Subcutaneous abdominal adipose tissue (tissue), 5 donors: ENCODE results near the gene SLAIN1.

Experiments
- H3K27ac ChIP-seq: one replicate; pipeline ENCODE4 v1.7.0; 2013; ENCODE audit warnings: low read depth, mild to moderate bottlenecking, inconsistent platforms, low read length, moderate library complexity
- H3K27me3 ChIP-seq, 5 donors: one replicate each; pipeline ENCODE4 v1.7.0; 2013; ENCODE audit warnings: low read length in 5 of 5, inconsistent platforms in 1 of 5; ENCODE audit not compliant: control insufficient read depth in 5 of 5, insufficient read depth in 4 of 5
- H3K36me3 ChIP-seq, 5 donors: one replicate each; pipeline ENCODE4 v1.7.0; 2013; ENCODE audit warnings: low read length in 5 of 5; ENCODE audit not compliant: control insufficient read depth in 5 of 5, insufficient read depth in 5 of 5
- H3K4me1 ChIP-seq, 5 donors: one replicate each; pipeline ENCODE4 v1.7.0; 2013; ENCODE audit warnings: low read length in 5 of 5, mild to moderate bottlenecking in 3 of 5, moderate library complexity in 1 of 5; ENCODE audit not compliant: control insufficient read depth in 5 of 5, insufficient read depth in 5 of 5
- H3K4me3 ChIP-seq, 5 donors: one replicate each; pipeline ENCODE4 v1.7.0; 2013; ENCODE audit warnings: low read length in 5 of 5, low read depth in 1 of 5
- H3K9ac ChIP-seq, 5 donors: one replicate each; pipeline ENCODE4 v1.7.0; 2013; ENCODE audit warnings: low read length in 5 of 5, mild to moderate bottlenecking in 4 of 5, moderate library complexity in 3 of 5
- H3K9me3 ChIP-seq, 5 donors: one replicate each; pipeline ENCODE4 v1.7.0; 2013; ENCODE audit warnings: low read length in 5 of 5; ENCODE audit not compliant: control insufficient read depth in 5 of 5
- donor health status: healthy.
- donor health status: healthy.
- donor health status: healthy.
- donor health status: healthy.
- donor health status: healthy.

Gene SLAIN1

GRCh38 chr13:77784515-77784914, 87.0 kb downstream of the SLAIN1 start:
- peaks cover 3 to 6% (median 5%) of the 10 kb centered on the region in 5 donors for H3K4me1 ChIP-seq
- no peaks in the 10 kb centered on the region for H3K36me3 ChIP-seq
- H3K27me3 ChIP-seq = no peaks in the 10 kb centered on the region
- no peak overlapping the region for H3K27ac ChIP-seq
- H3K9me3 ChIP-seq = no peaks in the 10 kb centered on the region
- H3K4me3 ChIP-seq = no peak overlapping the region
- no peak overlapping the region for H3K9ac ChIP-seq

- H3K9me3 ChIP-seq = peaks cover 0 to 13% (median 8%) of the 10 kb centered on the region in 5 donors
- no peak overlapping the region for H3K27ac ChIP-seq
- H3K4me3 ChIP-seq = no peak overlapping the region
- no peaks in the 10 kb centered on the region for H3K36me3 ChIP-seq
- no peak overlapping the region for H3K9ac ChIP-seq
- H3K27me3 ChIP-seq = peaks cover 0 to 3% (median 0%) of the 10 kb centered on the region in 5 donors
- H3K4me1 ChIP-seq = no peaks in the 10 kb centered on the region
These were observed 89.3 kb downstream of the SLAIN1 start for GRCh38 chr13:77786695-77787287.

- Histone ChIP-seq H3K27me3 (peaks cover 0 to 3% (median 0%) of the 10 kb centered on the region in 5 donors), H3K9ac (no peak overlapping the region), H3K9me3 (peaks cover 0 to 13% (median 8%) of the 10 kb centered on the region in 5 donors), H3K4me3 (no peak overlapping the region), H3K36me3 (no peaks in the 10 kb centered on the region), H3K4me1 (no peaks in the 10 kb centered on the region), H3K27ac (no peak overlapping the region)
These were observed 91.9 kb downstream of the SLAIN1 start for GRCh38 chr13:77789376-77789775.

- Histone ChIP-seq H3K27me3 (no peaks in the 10 kb centered on the region), H3K9ac (no peak overlapping the region), H3K27ac (no peak overlapping the region), H3K9me3 (no peaks in the 10 kb centered on the region), H3K4me1 (no peaks in the 10 kb centered on the region), H3K36me3 (no peaks in the 10 kb centered on the region), H3K4me3 (no peak overlapping the region)
These were observed 102.7 kb downstream of the SLAIN1 start for GRCh38 chr13:77800219-77800618.

- H3K27me3 ChIP-seq = no peaks in the 10 kb centered on the region
- no peak overlapping the region for H3K4me3 ChIP-seq
These were observed 109.0 kb downstream of the SLAIN1 start for GRCh38 chr13:77806518-77806917.

GRCh38 chr13:77807431-77808135, 110.1 kb downstream of the SLAIN1 start:
- Histone ChIP-seq H3K9ac (no peak overlapping the region), H3K27ac (no peak overlapping the region), H3K4me3 (no peak overlapping the region), H3K36me3 (no peaks in the 10 kb centered on the region), H3K9me3 (no peaks in the 10 kb centered on the region), H3K4me1 (no peaks in the 10 kb centered on the region), H3K27me3 (no peaks in the 10 kb centered on the region)

More at GRCh38 chr13:77806518-77806917, 109.0 kb downstream of the SLAIN1 start:
- no peak overlapping the region for H3K27ac ChIP-seq
- H3K4me1 ChIP-seq = no peaks in the 10 kb centered on the region
- H3K36me3 ChIP-seq = no peaks in the 10 kb centered on the region
- H3K9ac ChIP-seq = no peak overlapping the region
- H3K9me3 ChIP-seq = no peaks in the 10 kb centered on the region

GRCh38 chr13:77810430-77810829, 112.9 kb downstream of the SLAIN1 start:
- Histone ChIP-seq H3K36me3 (no peaks in the 10 kb centered on the region), H3K27me3 (no peaks in the 10 kb centered on the region), H3K9ac (no peak overlapping the region), H3K4me1 (no peaks in the 10 kb centered on the region), H3K4me3 (no peak overlapping the region), H3K9me3 (no peaks in the 10 kb centered on the region), H3K27ac (no peak overlapping the region)

GRCh38 chr13:77810878-77811277, 113.4 kb downstream of the SLAIN1 start:
- Histone ChIP-seq H3K9me3 (no peaks in the 10 kb centered on the region), H3K4me1 (no peaks in the 10 kb centered on the region), H3K27ac (no peak overlapping the region), H3K9ac (no peak overlapping the region), H3K4me3 (no peak overlapping the region), H3K27me3 (no peaks in the 10 kb centered on the region), H3K36me3 (no peaks in the 10 kb centered on the region)

- H3K4me1 ChIP-seq = no peaks in the 10 kb centered on the region
- H3K27ac ChIP-seq = no peak overlapping the region
- no peaks in the 10 kb centered on the region for H3K9me3 ChIP-seq
- no peaks in the 10 kb centered on the region for H3K27me3 ChIP-seq
- H3K4me3 ChIP-seq = no peak overlapping the region
- no peaks in the 10 kb centered on the region for H3K36me3 ChIP-seq
- H3K9ac ChIP-seq = no peak overlapping the region
These were observed 113.9 kb downstream of the SLAIN1 start for GRCh38 chr13:77811381-77811780.

- Histone ChIP-seq H3K9ac (no peak overlapping the region), H3K4me3 (no peak overlapping the region), H3K9me3 (no peaks in the 10 kb centered on the region), H3K36me3 (no peaks in the 10 kb centered on the region), H3K27ac (no peak overlapping the region), H3K27me3 (no peaks in the 10 kb centered on the region), H3K4me1 (no peaks in the 10 kb centered on the region)
These were observed 114.5 kb downstream of the SLAIN1 start for GRCh38 chr13:77811981-77812380.
